Astrocyte (in vitro differentiated cells and primary cell): ENCODE data around the gene APBB2. TPM values are rescaled to one million over a fixed set of nuclear protein-coding genes. Genes with fewer than 3 reads are reported as not detected.

Source experiments
- DNase-seq: peaks from one replicate; pipeline ENCODE4 v3.0.0-alpha.2; 2010; ENCODE audit warnings: low read depth
- FAIRE-seq: peaks from 2 replicates; lab custom pipeline; 2011; peaks lifted over from hg19 to GRCh38; lab: Jason Lieb, UNC
- H2AFZ ChIP-seq: 2 replicates; pipeline ENCODE4 v1.6.0; 2012; ENCODE audit warnings: low read depth, low read length, inconsistent platforms
- H3K27ac ChIP-seq: 2 replicates; pipeline ENCODE4 v1.5.1; 2011; ENCODE audit warnings: low read depth, low read length, inconsistent platforms
- H3K27me3 ChIP-seq: 2 replicates; pipeline ENCODE4 v1.6.0; 2011; ENCODE audit warnings: low read length, inconsistent platforms; ENCODE audit not compliant: insufficient read depth
- H3K36me3 ChIP-seq: 2 replicates; pipeline ENCODE4 v1.5.1; 2011; ENCODE audit warnings: low read length, inconsistent platforms; ENCODE audit not compliant: insufficient read depth
- H3K4me1 ChIP-seq: 2 replicates; pipeline ENCODE4 v1.5.1; 2011; ENCODE audit warnings: low read length, inconsistent platforms; ENCODE audit not compliant: insufficient read depth
- H3K4me2 ChIP-seq: 2 replicates; pipeline ENCODE4 v1.6.0; 2012; ENCODE audit warnings: low read length, inconsistent platforms
- H3K4me3 ChIP-seq: 2 replicates; pipeline ENCODE4 v1.5.1; 2011; ENCODE audit warnings: low read depth, mild to moderate bottlenecking, low read length, inconsistent platforms; ENCODE audit not compliant: insufficient read depth
- H3K79me2 ChIP-seq: 2 replicates; pipeline ENCODE4 v1.6.0; 2012; ENCODE audit warnings: mild to moderate bottlenecking, low read length, inconsistent platforms; ENCODE audit not compliant: insufficient read depth
- H3K9ac ChIP-seq: 2 replicates; pipeline ENCODE4 v1.6.0; 2012; ENCODE audit warnings: mild to moderate bottlenecking, low read length, inconsistent platforms
- H3K9me3 ChIP-seq: 2 replicates; pipeline ENCODE4 v1.5.1; 2012; ENCODE audit warnings: low read depth, mild to moderate bottlenecking, low read length, inconsistent platforms; ENCODE audit not compliant: insufficient read depth
- H4K20me1 ChIP-seq: 2 replicates; pipeline ENCODE4 v1.6.0; 2012; ENCODE audit warnings: low read length, inconsistent platforms; ENCODE audit not compliant: insufficient read depth
- H3K27ac Mint-ChIP-seq: one replicate; pipeline ENCODE4 v1.8.0; 2021; ENCODE audit warnings: mild to moderate bottlenecking, mixed read lengths; ENCODE audit not compliant: unreplicated experiment
- H3K27me3 Mint-ChIP-seq: one replicate; pipeline ENCODE4 v1.8.0; 2021; ENCODE audit warnings: low read depth, mixed read lengths; ENCODE audit not compliant: unreplicated experiment
- H3K36me3 Mint-ChIP-seq: one replicate; pipeline ENCODE4 v1.8.0; 2021; ENCODE audit warnings: low read depth, mixed read lengths; ENCODE audit not compliant: unreplicated experiment
- H3K4me1 Mint-ChIP-seq: one replicate; pipeline ENCODE4 v1.8.0; 2021; ENCODE audit warnings: low read depth, mixed read lengths; ENCODE audit not compliant: unreplicated experiment
- H3K4me3 Mint-ChIP-seq: one replicate; pipeline ENCODE4 v1.8.0; 2021; ENCODE audit warnings: mild to moderate bottlenecking, moderate library complexity, mixed read lengths; ENCODE audit not compliant: unreplicated experiment
- H3K9me3 Mint-ChIP-seq: one replicate; pipeline ENCODE4 v1.8.0; 2021; ENCODE audit warnings: mild to moderate bottlenecking, mixed read lengths; ENCODE audit not compliant: unreplicated experiment
- CTCF ChIP-seq: IDR thresholded peaks from 2 replicates; pipeline ENCODE4 v1.5.1; 2011; ENCODE audit warnings: low read depth, mild to moderate bottlenecking, inconsistent platforms, low read length, moderate library complexity; ENCODE audit not compliant: insufficient read depth
- EZH2 ChIP-seq: IDR thresholded peaks from 2 replicates; pipeline ENCODE4 v1.6.1; 2012; ENCODE audit warnings: mild to moderate bottlenecking, low read length, inconsistent platforms; ENCODE audit not compliant: insufficient read depth
- total RNA-seq: library from RNA; stranded (reverse); gene quantifications from 2 replicates; pipeline ENCODE4 v1.2.1, GENCODE V29; 2021

Gene APBB2
- total RNA-seq, 1 donor from 2014 or later: 173 TPM

- Histone ChIP-seq H3K9me3 (no peaks in the 10 kb centered on the region), H3K79me2 (no peaks in the 10 kb centered on the region), H3K4me3 (no peak overlapping the region), H3K36me3 (no peaks in the 10 kb centered on the region), H3K27me3 (no peaks in the 10 kb centered on the region), H2AFZ (no peak overlapping the region), H3K27ac (no peak overlapping the region), H3K4me1 (peaks cover 23% of the 10 kb centered on the region), H3K9ac (no peak overlapping the region), H4K20me1 (peaks cover 46% of the 10 kb centered on the region), H3K4me2 (no peak overlapping the region)
- H3K4me3 Mint-ChIP-seq: no peak overlapping the region
- DNase-seq (no peak), FAIRE-seq (no peak)
- H3K36me3 Mint-ChIP-seq: peaks cover 24% of the 10 kb centered on the region
- no peaks in the 10 kb centered on the region for H3K27me3 Mint-ChIP-seq
- no peaks in the 10 kb centered on the region for H3K9me3 Mint-ChIP-seq
- TF ChIP-seq CTCF (no peak), EZH2 (no peak)
- no peak overlapping the region for H3K27ac Mint-ChIP-seq
- peaks cover 8% of the 10 kb centered on the region for H3K4me1 Mint-ChIP-seq
Measured at GRCh38 chr4:40843696-40844095, 370.6 kb downstream of the APBB2 start.

- no peaks in the 10 kb centered on the region for H3K9me3 Mint-ChIP-seq
- peak overlapping the region; percentile 68 for H3K4me2 ChIP-seq
- H3K36me3 ChIP-seq: no peaks in the 10 kb centered on the region
- H3K4me3 ChIP-seq: no peak overlapping the region
- no peak for TF ChIP-seq CTCF
- no peak for TF ChIP-seq EZH2
- peak overlapping the region; percentile 7 for H3K9ac ChIP-seq
- DNase-seq (no peak), FAIRE-seq (no peak)
- H3K79me2 ChIP-seq: no peaks in the 10 kb centered on the region
- no peak overlapping the region for H3K4me3 Mint-ChIP-seq
- peaks cover 40% of the 10 kb centered on the region for H4K20me1 ChIP-seq
- no peaks in the 10 kb centered on the region for H3K27me3 Mint-ChIP-seq
- H3K9me3 ChIP-seq: no peaks in the 10 kb centered on the region
- no peaks in the 10 kb centered on the region for H3K27me3 ChIP-seq
- H3K27ac Mint-ChIP-seq: no peak overlapping the region
- H2AFZ ChIP-seq: no peak overlapping the region
- H3K27ac ChIP-seq: no peak overlapping the region
- H3K4me1 ChIP-seq: peaks cover 22% of the 10 kb centered on the region
- peaks cover 5% of the 10 kb centered on the region for H3K4me1 Mint-ChIP-seq
- H3K36me3 Mint-ChIP-seq: peaks cover 20% of the 10 kb centered on the region
Measured at GRCh38 chr4:40842725-40843423, 371.5 kb downstream of the APBB2 start.

- H3K27me3 ChIP-seq: no peaks in the 10 kb centered on the region
- no peak overlapping the region for H3K4me3 Mint-ChIP-seq
- H3K4me3 ChIP-seq: no peak overlapping the region
- no peaks in the 10 kb centered on the region for H3K36me3 ChIP-seq
- H3K27me3 Mint-ChIP-seq: no peaks in the 10 kb centered on the region
- FAIRE-seq (no peak), DNase-seq (peak; percentile 39)
- peaks cover 5% of the 10 kb centered on the region for H3K4me1 Mint-ChIP-seq
- H3K36me3 Mint-ChIP-seq: peaks cover 19% of the 10 kb centered on the region
- no peaks in the 10 kb centered on the region for H3K9me3 Mint-ChIP-seq
- peak overlapping the region; percentile 68 for H3K4me2 ChIP-seq
- H3K79me2 ChIP-seq: no peaks in the 10 kb centered on the region
- H4K20me1 ChIP-seq: peaks cover 34% of the 10 kb centered on the region
- H2AFZ ChIP-seq: no peak overlapping the region
- no peak overlapping the region for H3K27ac ChIP-seq
- H3K9ac ChIP-seq: peak overlapping the region; percentile 7
- TF ChIP-seq CTCF: no peak
- no peaks in the 10 kb centered on the region for H3K9me3 ChIP-seq
- peaks cover 22% of the 10 kb centered on the region for H3K4me1 ChIP-seq
- H3K27ac Mint-ChIP-seq: no peak overlapping the region
Measured at GRCh38 chr4:40842318-40842717, 372.0 kb downstream of the APBB2 start.
